Right lobe of liver (tissue), 6 donors: ENCODE measurements around the gene OR2F2. TPM values are rescaled to one million over a fixed set of nuclear protein-coding genes. Genes with fewer than 3 reads are reported as not detected.
A peak's percentile ranks its signal among the peaks of the same experiment; 100 is the strongest.

Experiments used
- ATAC-seq, 4 donors: fragments of 200-7000 bp; cut with Tn5 transposase; one replicate each; pipeline ENCODE4 v1.9.1; 2020; ENCODE audit warnings: mild to moderate bottlenecking in 4 of 4, moderate library complexity in 4 of 4
- DNase-seq, 3 donors: peaks; one replicate each; pipeline ENCODE4 v3.0.0-alpha.2; 2020
- H3K27ac ChIP-seq, 3 donors: fragments of 200-600 bp; one replicate each; pipeline ENCODE4 v1.8.0; 2022
- H3K27me3 ChIP-seq, 2 donors: fragments of 200-600 bp; one replicate each; pipeline ENCODE4 v1.8.0; 2022
- H3K36me3 ChIP-seq, 4 donors: fragments of 200-600 bp; sonication (generic) in 1 of 4; one replicate each; pipeline versions ENCODE4 v1.5.1 to v1.8.0; 2017 to 2022; ENCODE audit warnings: control low read depth in 1 of 4
- H3K4me1 ChIP-seq, 4 donors: fragments of 200-600 bp; sonication (generic) in 1 of 4; one replicate each; pipeline versions ENCODE4 v1.5.1 to v1.8.0; 2017 to 2022; ENCODE audit warnings: control low read depth in 1 of 4
- H3K4me3 ChIP-seq, 3 donors: fragments of 200-600 bp; one replicate each; pipeline ENCODE4 v1.8.0; 2022
- H3K9me3 ChIP-seq, 4 donors: fragments of 200-600 bp; sonication (generic) in 1 of 4; one replicate each; pipeline versions ENCODE4 v1.5.1 to v1.8.0; 2017 to 2022; ENCODE audit warnings: control low read depth in 1 of 4
- CTCF ChIP-seq, 4 donors: fragments of 200-600 bp in 3 of 4; fragments of 450-650 bp in 1 of 4; IDR thresholded peaks; one replicate each; pipeline versions ENCODE4 v1.5.1 to v1.8.0; 2016 to 2022; ENCODE audit warnings: antibody characterized with exemption in 4 of 4, mild to moderate bottlenecking in 2 of 4
- POLR2A ChIP-seq: fragments of 450-650 bp; IDR thresholded peaks from one replicate; pipeline ENCODE4 v1.6.1; 2017; ENCODE audit warnings: antibody characterized with exemption, mild to moderate bottlenecking
- WGBS: methylation state at CpG from one replicate; pipeline ENCODE4 v1.1.6; 2018; ENCODE audit warnings: low coverage, low lambda C conversion rate; ENCODE audit not compliant: insufficient coverage; ENCODE audit errors: missing lambda C conversion rate; 5-methylcytosine and 5-hydroxymethylcytosine counted together
- intact Hi-C, 2 donors: fragments of 100-400 bp; cut with DNase I; formaldehyde crosslinking; loops; one replicate each; pipeline versions ENCODE4 v1.11.2 to v1.14.1; 2022
- total RNA-seq, 6 experiments: library from RNA; depleted of rRNA in 2 of 6; stranded (reverse); fragments of >200 nt in 2 of 6; fragmentation: NEBNext Ultra II Directional in 3 of 6; extraction: Animal tissue kit (Norgen Biotek cat#: 25700) in 3 of 6; gene quantifications; one replicate each; pipeline versions ENCODE4 v1.1.0 to v1.2.4, GENCODE V29; 2016 to 2023
- donor health status: DM: no; HTN: yes; CAD: no.
- donor health status: DM: no; HTN: no; CAD: no.
- donor health status: DM: no; HTN: no; CAD: no.
- donor health status: DM: no; HTN: yes; CAD: no.
- donor health status: DM: no; HTN: yes; CAD: no.

Gene OR2F2
- total RNA-seq, 6 experiments from 2014 or later = not detected

GRCh38 chr7:143898810-143899209 lies 36.2 kb upstream of the OR2F2 start:
- Histone ChIP-seq H3K27me3 (no peaks in the 10 kb centered on the region), H3K9me3 (no peaks in the 10 kb centered on the region), H3K27ac (no peak overlapping the region), H3K4me1 (peaks cover 0 to 22% (median 0%) of the 10 kb centered on the region in 4 donors), H3K36me3 (no peaks in the 10 kb centered on the region), H3K4me3 (no peak overlapping the region)
- 100% methylated on average over 1 of the region's 1 CpG for WGBS
- intact Hi-C loops = no loop called here
- ATAC-seq (no peak), DNase-seq (no peak)
- TF ChIP-seq POLR2A (no peak), CTCF (IDR thresholded peaks at IDR 0.05) (no peak)

GRCh38 chr7:143900230-143900766 lies 34.7 kb upstream of the OR2F2 start:
- H3K36me3 ChIP-seq = no peaks in the 10 kb centered on the region
- intact Hi-C loops = no loop called here
- no peaks in the 10 kb centered on the region for H3K27me3 ChIP-seq
- DNase-seq = peak; percentile 58 to 75 (median 65)
- peaks cover 0 to 22% (median 0%) of the 10 kb centered on the region in 4 donors for H3K4me1 ChIP-seq
- WGBS = 13% methylated on average over 4 of the region's 5 CpGs
- TF ChIP-seq CTCF (IDR thresholded peaks at IDR 0.05) (no peak), POLR2A (no peak)
- H3K27ac ChIP-seq = peak overlapping the region in 2 of 3 donors; percentile 30 to 42
- H3K9me3 ChIP-seq = no peaks in the 10 kb centered on the region
- peak overlapping the region; percentile 0 to 82 (median 76) for H3K4me3 ChIP-seq
- ATAC-seq = peak; percentile 33 to 44 (median 40)

- peaks cover 0 to 23% (median 1%) of the 10 kb centered on the region in 4 donors for H3K4me1 ChIP-seq
- WGBS = 0% methylated on average over 10 of the region's 14 CpGs
- no peak for TF ChIP-seq CTCF (IDR thresholded peaks at IDR 0.05)
- TF ChIP-seq POLR2A = no peak
- H3K4me3 ChIP-seq = peak overlapping the region; percentile 64 to 82 (median 76)
- ATAC-seq = peak; percentile 43 to 50 (median 46)
- no peaks in the 10 kb centered on the region for H3K27me3 ChIP-seq
- intact Hi-C loops = no loop called here
- no peaks in the 10 kb centered on the region for H3K36me3 ChIP-seq
- peak; percentile 46 to 63 (median 58) for DNase-seq
- H3K9me3 ChIP-seq = no peaks in the 10 kb centered on the region
- peak overlapping the region; percentile 91 to 98 (median 92) for H3K27ac ChIP-seq
These were observed 33.7 kb upstream of the OR2F2 start for GRCh38 chr7:143901332-143901667.

- ATAC-seq (peak; percentile 91 to 98 (median 95)), DNase-seq (peak; percentile 97 to 98 (median 98))
- intact Hi-C loops = no loop called here
- Histone ChIP-seq H3K36me3 (no peaks in the 10 kb centered on the region), H3K27me3 (no peaks in the 10 kb centered on the region), H3K9me3 (no peaks in the 10 kb centered on the region), H3K4me1 (peaks cover 0 to 28% (median 1%) of the 10 kb centered on the region in 4 donors), H3K27ac (peak within 1 kb of the TSS; percentile 91 to 98 (median 92)), H3K4me3 (peak within 1 kb of the TSS; percentile 64 to 82 (median 76))
- WGBS = 2% methylated on average over 26 of the region's 50 CpGs
- TF ChIP-seq POLR2A = peak; percentile 85
- TF ChIP-seq CTCF (IDR thresholded peaks at IDR 0.05) = peak in 3 of 4 donors; percentile 19 to 33 (median 24)
These were observed 33.2 kb upstream of the OR2F2 start, which contains the start of gene TCAF1 for GRCh38 chr7:143901668-143902331. Gene TCAF1 (minus strand): TSS chr7:143902176. CDS start chr7:143876608, 25,568 bp downstream.
